BJ (cell line): Measurements from ENCODE around the gene RGS3. TPM values are rescaled to one million over a fixed set of nuclear protein-coding genes. Genes with fewer than 3 reads are reported as not detected.

Source experiments
- CTCF ChIA-PET: fragments of 350-600 bp; formaldehyde crosslinking; extraction: SDS; loops from one replicate; lab custom pipeline; 2021; ENCODE audit warnings: antibody characterized with exemption, inconsistent platforms; lab: Yijun Ruan, JAX
- POLR2A ChIA-PET: fragments of 300-600 bp; sonication (Branson Sonifier 250); formaldehyde crosslinking; extraction: SDS; loops from one replicate; lab custom pipeline; 2021; ENCODE audit warnings: antibody characterized with exemption; lab: Charles Lee
- DNase-seq: peaks from one replicate; pipeline ENCODE4 v3.0.0-alpha.2; 2011; ENCODE audit warnings: low read depth
- H3K27me3 ChIP-seq: 2 replicates; pipeline ENCODE4 v1.6.0; 2011; ENCODE audit warnings: low read length; ENCODE audit not compliant: control insufficient read depth, insufficient read depth
- H3K36me3 ChIP-seq: 2 replicates; pipeline ENCODE4 v1.5.1; 2011; ENCODE audit warnings: low read length; ENCODE audit not compliant: control insufficient read depth, insufficient read depth
- H3K4me3 ChIP-seq: 2 replicates; pipeline ENCODE4 v1.5.1; 2011; ENCODE audit warnings: low read depth, mild to moderate bottlenecking, control low read depth, low read length
- CTCF ChIP-seq: IDR thresholded peaks from 2 replicates; pipeline ENCODE4 v1.5.1; 2011; ENCODE audit warnings: low read depth, mild to moderate bottlenecking, control low read depth, inconsistent platforms, low read length, moderate library complexity; ENCODE audit not compliant: insufficient read depth
- polyA plus RNA-seq: library from polyadenylated mRNA; depleted of rRNA; stranded (reverse); fragments of >200 nt; gene quantifications from 2 replicates; pipeline ENCODE4 v1.2.3, GENCODE V29; 2011

Gene RGS3
- polyA plus RNA-seq, 1 experiment, result 66.4 TPM

- ChIA-PET POLR2A (no interaction called here), CTCF (interaction anchor here (1.6 to 1.7 kb wide), 2 partner anchors 8 to 12 kb away, joined by 5 to 9 read pairs; no protein-coding TSS in a partner anchor)
- DNase-seq, result no peak
- peaks cover 3% of the 10 kb centered on the region; the same call in 1 of the 2 replicates for H3K27me3 ChIP-seq
- H3K4me3 ChIP-seq, result no peak overlapping the region
- no peak for TF ChIP-seq CTCF
- no peaks in the 10 kb centered on the region for H3K36me3 ChIP-seq
These were observed 60.9 kb downstream of the RGS3 start for GRCh38 chr9:113524468-113524867.

GRCh38 chr9:113525205-113525604, 61.7 kb downstream of the RGS3 start:
- no peaks in the 10 kb centered on the region for H3K36me3 ChIP-seq
- peaks cover 3% of the 10 kb centered on the region; the same call in 1 of the 2 replicates for H3K27me3 ChIP-seq
- no peak for TF ChIP-seq CTCF
- DNase-seq, result no peak
- ChIA-PET POLR2A (no interaction called here), CTCF (interaction anchor here (0.9 to 1.7 kb wide), 3 partner anchors 11 to 21 kb away, joined by 3 to 9 read pairs (median 4); no protein-coding TSS in a partner anchor)
- H3K4me3 ChIP-seq, result no peak overlapping the region

- no peak for DNase-seq
- Histone ChIP-seq H3K4me3 (no peak overlapping the region), H3K36me3 (no peaks in the 10 kb centered on the region), H3K27me3 (peaks cover 3% of the 10 kb centered on the region; the same call in 1 of the 2 replicates)
- CTCF ChIA-PET, result interaction anchor here (0.9 to 1.7 kb wide), 4 partner anchors 10 to 22 kb away, joined by 3 to 9 read pairs (median 4); no protein-coding TSS in a partner anchor
- POLR2A ChIA-PET, result no interaction called here
- no peak for TF ChIP-seq CTCF
These were observed 62.3 kb downstream of the RGS3 start for GRCh38 chr9:113525831-113526230.

- no peak for TF ChIP-seq CTCF
- H3K4me3 ChIP-seq, result no peak overlapping the region
- CTCF ChIA-PET, result interaction anchor here (1.3 to 1.7 kb wide), 3 partner anchors 10 to 19 kb away, joined by 4 to 9 read pairs (median 4); no protein-coding TSS in a partner anchor
- no peak for DNase-seq
- no peaks in the 10 kb centered on the region for H3K36me3 ChIP-seq
- POLR2A ChIA-PET, result no interaction called here
- H3K27me3 ChIP-seq, result peaks cover 3% of the 10 kb centered on the region; the same call in 1 of the 2 replicates
These were observed 62.8 kb downstream of the RGS3 start for GRCh38 chr9:113526231-113526746.

GRCh38 chr9:113526841-113527240, 63.3 kb downstream of the RGS3 start:
- ChIA-PET CTCF (interaction anchor here (1.3 to 1.5 kb wide), 2 partner anchors 15 to 20 kb away, joined by 4 read pairs; no protein-coding TSS in a partner anchor), POLR2A (no interaction called here)
- H3K36me3 ChIP-seq, result no peaks in the 10 kb centered on the region
- no peak for TF ChIP-seq CTCF
- peaks cover 3% of the 10 kb centered on the region; the same call in 1 of the 2 replicates for H3K27me3 ChIP-seq
- no peak for DNase-seq
- H3K4me3 ChIP-seq, result no peak overlapping the region
